C4-2B (cell line): ENCODE results near the gene PRMT3.
"Not testable (repeated sequence)": the region's sequence is repeated elsewhere in the genome, so short reads cannot be mapped to it uniquely, and the experiment has no call there.

Source experiments
- H3K27ac ChIP-seq: fragments of 450-650 bp; 2 replicates; pipeline ENCODE4 v1.5.1; 2017
- ZFX ChIP-seq: fragments of 450-650 bp; IDR thresholded peaks from 2 replicates; pipeline ENCODE4 v1.6.1; 2017
- TF ChIP-seq, protein P1 (sequence below): fragments of 450-650 bp; conservative IDR thresholded peaks from 2 replicates; pipeline ENCODE4 v1.5.1; 2017; ENCODE audit warnings: mild to moderate bottlenecking

PRMT3 gene

GRCh38 chr11:20357150-20357549 is 30.4 kb upstream of the PRMT3 start:
- H3K27ac ChIP-seq = no peak overlapping the region
- no peak for TF ChIP-seq ZFX
- TF ChIP-seq, protein P1, sequence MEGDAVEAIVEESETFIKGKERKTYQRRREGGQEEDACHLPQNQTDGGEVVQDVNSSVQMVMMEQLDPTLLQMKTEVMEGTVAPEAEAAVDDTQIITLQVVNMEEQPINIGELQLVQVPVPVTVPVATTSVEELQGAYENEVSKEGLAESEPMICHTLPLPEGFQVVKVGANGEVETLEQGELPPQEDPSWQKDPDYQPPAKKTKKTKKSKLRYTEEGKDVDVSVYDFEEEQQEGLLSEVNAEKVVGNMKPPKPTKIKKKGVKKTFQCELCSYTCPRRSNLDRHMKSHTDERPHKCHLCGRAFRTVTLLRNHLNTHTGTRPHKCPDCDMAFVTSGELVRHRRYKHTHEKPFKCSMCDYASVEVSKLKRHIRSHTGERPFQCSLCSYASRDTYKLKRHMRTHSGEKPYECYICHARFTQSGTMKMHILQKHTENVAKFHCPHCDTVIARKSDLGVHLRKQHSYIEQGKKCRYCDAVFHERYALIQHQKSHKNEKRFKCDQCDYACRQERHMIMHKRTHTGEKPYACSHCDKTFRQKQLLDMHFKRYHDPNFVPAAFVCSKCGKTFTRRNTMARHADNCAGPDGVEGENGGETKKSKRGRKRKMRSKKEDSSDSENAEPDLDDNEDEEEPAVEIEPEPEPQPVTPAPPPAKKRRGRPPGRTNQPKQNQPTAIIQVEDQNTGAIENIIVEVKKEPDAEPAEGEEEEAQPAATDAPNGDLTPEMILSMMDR = no peak

- no peak overlapping the region for H3K27ac ChIP-seq
- no peak for TF ChIP-seq ZFX
- TF ChIP-seq, protein P1 = no peak
These were observed 26.9 kb upstream of the PRMT3 start for GRCh38 chr11:20360650-20361049.

GRCh38 chr11:20362481-20362880 is 25.0 kb upstream of the PRMT3 start:
- H3K27ac ChIP-seq = no peak overlapping the region
- TF ChIP-seq, protein P1 = no peak
- no peak for TF ChIP-seq ZFX

DNA sequence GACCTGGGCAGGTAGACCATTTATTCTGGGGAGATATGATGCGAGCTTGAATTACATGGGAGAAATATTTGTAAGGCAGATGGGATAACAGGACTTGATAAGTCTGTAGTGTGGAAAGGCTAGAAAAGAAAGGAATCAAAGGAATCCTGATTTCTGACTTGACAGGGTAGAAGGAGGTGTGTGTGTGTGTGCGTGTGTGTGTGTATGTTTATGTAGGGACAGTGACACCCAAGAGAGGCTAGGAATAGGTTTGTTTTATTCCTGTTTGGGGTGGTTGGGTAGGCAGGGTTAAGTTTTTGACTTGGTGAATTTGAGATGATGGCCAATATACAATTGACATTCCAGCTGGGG is 24.4 kb upstream of the PRMT3 start:
- H3K27ac ChIP-seq = no peak overlapping the region
- TF ChIP-seq, protein P1 = no peak

DNA sequence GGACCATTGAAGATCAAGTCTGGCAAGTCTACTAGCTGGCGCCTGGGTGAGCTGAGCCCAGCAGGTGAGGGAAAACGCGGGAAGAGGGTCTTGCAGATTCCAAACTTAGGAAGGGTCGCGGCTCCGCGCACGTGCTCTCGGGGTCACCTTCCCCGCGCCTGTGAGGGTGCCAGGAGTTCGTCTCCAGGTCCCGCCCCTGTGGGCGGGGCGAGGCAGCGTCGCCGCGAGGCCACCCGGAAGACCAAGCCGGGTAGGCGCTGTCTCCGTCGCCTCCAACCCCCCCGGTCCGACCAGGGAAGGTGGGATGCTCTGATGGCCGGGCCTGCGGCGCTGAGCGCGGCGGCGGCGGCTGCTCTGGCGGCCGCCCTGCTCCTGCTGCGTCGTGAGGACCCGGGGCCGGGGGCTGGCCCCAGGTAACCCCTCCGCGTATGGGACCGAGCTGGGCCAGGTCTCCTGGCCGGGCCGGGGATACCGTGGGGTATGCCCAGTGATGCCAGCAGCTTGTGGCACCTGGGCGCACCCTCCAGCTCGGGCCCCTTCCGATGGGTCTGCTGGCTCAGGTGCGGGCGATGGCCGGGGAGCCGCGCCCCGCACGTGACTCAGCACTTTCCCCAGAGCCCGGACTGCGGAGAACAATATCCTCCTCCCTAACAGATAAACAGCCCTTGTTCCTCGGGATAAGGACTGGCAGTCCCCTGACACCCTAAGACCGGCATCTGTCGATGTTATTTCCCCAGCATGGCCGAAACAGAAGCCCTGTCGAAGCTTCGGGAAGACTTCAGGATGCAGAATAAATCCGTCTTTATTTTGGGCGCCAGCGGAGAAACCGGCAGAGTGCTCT is 23.8 kb upstream of the PRMT3 start, which contains the start of gene HTATIP2:
Gene HTATIP2 (plus strand): TSS at position 215 of the 841 bp plus-strand sequence. CDS start 524 bp downstream, at position 739.
- H3K27ac ChIP-seq = no peak within 1 kb of the TSS
- no peak for TF ChIP-seq ZFX
- TF ChIP-seq, protein P1 = no peak

DNA sequence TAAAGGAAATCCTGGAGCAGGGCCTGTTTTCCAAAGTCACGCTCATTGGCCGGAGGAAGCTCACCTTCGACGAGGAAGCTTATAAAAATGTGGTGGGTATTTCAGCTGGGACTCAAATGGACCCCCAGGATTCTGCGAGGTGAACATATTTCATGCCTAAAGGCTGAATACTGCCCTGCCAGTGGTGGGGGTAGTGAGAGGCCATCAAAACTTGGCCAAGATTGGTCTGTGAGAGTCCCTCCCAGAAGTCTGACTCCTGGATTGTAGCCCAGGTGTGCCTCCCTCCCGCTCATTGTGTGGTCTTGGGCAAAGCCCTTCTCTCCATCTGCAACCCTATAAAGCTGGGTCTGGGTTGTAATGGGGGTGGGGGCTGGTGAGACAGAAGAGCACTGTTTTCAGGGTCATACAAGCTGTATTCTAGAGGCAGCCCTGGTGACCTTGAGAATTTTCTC is 23.1 kb upstream of the PRMT3 start:
- TF ChIP-seq ZFX = no peak
- TF ChIP-seq, protein P1 = no peak
- H3K27ac ChIP-seq = no peak overlapping the region

DNA sequence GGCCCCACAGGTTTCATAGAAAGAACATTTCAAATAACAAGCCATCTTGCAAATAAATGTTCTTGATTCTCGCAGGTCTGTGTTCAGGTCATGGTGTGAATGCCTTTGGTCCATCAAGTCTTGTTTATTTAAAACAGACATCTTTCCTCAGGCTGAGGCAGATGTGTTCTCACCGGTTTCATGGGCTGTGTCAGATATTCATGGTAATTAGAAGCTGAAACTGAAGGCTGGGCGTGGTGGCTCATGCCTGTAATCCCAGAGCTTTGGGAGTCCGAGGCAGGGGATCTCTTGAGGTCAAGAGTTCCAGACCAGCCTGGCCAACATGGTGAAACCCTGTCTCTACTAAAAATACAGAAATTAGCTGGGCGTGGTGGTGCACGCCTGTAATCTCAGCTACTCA is 22.1 kb upstream of the PRMT3 start:
- not testable (repeated sequence) for H3K27ac ChIP-seq
